HG03097 (cell line): ENCODE measurements around the gene WWP2.
"Not testable (repeated sequence)": the region's sequence is repeated elsewhere in the genome, so short reads cannot be mapped to it uniquely, and the experiment has no call there.

Experiments
- ATAC-seq: cut with Tn5 transposase; IDR thresholded peaks from one replicate; pipeline ENCODE4 v1.9.1; 2021; ENCODE audit not compliant: unreplicated experiment, low FRiP score

WWP2 gene

DNA sequence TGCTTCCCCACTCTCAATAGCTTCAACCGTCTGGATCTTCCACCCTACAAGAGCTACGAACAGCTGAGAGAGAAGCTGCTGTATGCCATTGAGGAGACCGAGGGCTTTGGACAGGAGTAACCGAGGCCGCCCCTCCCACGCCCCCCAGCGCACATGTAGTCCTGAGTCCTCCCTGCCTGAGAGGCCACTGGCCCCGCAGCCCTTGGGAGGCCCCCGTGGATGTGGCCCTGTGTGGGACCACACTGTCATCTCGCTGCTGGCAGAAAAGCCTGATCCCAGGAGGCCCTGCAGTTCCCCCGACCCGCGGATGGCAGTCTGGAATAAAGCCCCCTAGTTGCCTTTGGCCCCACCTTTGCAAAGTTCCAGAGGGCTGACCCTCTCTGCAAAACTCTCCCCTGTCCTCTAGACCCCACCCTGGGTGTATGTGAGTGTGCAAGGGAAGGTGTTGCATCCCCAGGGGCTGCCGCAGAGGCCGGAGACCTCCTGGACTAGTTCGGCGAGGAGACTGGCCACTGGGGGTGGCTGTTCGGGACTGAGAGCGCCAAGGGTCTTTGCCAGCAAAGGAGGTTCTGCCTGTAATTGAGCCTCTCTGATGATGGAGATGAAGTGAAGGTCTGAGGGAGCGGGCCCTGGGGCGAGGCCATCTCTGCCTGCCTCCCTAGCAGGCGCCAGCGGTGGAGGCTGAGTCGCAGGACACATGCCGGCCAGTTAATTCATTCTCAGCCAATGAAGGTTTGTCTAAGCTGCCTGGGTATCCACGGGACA is 177.9 kb downstream of the WWP2 start:
- ATAC-seq, result no peak

DNA sequence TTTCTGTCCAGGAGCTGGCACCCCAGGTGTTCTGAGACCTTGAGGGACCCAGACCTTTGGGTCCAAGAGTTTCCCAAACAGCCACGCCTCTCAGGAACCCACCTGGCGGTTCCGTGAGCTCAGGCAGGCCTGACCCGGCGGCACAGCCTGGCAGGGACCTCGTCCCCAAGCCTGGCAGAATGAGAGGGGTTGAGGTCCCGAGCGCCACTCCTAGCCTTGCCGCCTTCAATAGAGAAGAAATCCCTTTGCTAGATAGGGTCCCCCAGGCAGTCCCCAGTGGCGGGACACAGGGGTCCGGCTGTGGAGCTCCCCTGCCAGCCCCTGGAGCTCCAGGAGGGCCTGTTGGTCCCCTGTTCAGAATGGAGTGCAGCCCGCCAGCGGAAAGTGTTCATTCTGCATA is 178.5 kb downstream of the WWP2 start:
- no peak for ATAC-seq

- ATAC-seq, result no peak
These were observed 179.3 kb downstream of the WWP2 start for GRCh38 chr16:69941251-69942098.

DNA sequence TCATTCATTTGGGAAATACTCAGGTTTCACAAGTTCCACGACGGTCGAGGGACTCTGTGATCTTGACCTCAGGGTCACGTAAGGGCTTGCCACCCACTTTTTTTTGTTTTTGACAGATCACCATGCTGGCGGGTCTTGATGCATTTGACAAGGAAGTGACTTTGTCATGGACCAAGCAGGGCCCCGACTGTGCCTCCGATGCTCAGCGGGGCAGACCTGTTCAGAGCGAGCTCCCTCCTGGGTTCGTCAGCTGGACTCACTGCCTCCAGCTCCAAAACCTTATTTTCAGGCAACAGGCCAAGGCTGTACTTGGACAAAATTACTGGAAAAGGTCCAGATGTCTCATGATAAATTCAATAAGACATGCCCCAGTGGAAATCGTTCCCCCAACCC is 180.0 kb downstream of the WWP2 start:
- ATAC-seq, result no peak

DNA sequence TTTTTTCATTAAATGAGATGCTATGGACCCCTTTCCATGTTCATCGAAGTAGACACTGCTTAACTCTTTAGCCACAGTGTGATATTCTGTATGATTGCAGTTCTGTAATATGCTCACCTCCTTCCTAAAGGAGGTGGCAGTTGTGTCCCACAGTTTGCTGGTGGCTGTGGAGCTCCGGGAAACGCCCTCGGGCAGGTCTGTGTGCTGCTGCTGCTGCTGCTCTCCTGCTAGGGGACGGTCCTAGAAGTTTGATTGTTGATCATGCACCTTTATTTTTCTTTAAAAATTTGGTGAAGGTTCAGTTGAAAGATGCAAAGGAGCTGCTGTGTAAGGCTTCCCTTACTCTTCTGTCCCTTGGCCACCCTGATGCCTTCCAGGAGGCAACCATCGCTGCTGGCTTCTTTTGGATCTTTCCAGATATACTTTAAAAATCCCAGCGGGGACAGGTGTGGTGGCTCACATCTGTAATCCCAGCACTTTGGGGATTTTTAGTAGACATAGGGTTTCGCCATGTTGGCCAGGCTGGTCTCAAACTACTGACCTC is 180.6 kb downstream of the WWP2 start:
- ATAC-seq, result no peak

- ATAC-seq, result not testable (repeated sequence)
These were observed 181.3 kb downstream of the WWP2 start for GRCh38 chr16:69943241-69944036.

DNA sequence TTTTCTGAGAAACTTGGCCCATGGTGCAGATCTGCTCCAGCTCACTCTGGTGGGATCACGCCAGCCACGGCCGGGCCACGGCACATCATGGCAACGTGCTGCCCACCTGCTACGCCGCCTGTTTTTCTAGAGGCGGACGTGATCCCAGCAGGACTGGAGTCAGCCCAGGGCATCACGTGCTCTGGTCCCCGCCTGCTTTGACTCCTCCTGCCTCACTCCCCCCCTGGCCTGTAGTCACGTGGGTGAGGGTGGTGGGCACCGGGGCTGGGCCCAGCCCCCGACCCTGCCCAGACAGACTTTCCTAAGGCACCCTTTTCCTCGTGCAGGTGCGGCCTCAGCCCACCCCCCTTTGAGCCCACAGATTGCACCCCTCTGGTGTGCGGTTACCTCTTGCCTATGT is 188.3 kb downstream of the WWP2 start:
- ATAC-seq, result not testable (repeated sequence)

DNA sequence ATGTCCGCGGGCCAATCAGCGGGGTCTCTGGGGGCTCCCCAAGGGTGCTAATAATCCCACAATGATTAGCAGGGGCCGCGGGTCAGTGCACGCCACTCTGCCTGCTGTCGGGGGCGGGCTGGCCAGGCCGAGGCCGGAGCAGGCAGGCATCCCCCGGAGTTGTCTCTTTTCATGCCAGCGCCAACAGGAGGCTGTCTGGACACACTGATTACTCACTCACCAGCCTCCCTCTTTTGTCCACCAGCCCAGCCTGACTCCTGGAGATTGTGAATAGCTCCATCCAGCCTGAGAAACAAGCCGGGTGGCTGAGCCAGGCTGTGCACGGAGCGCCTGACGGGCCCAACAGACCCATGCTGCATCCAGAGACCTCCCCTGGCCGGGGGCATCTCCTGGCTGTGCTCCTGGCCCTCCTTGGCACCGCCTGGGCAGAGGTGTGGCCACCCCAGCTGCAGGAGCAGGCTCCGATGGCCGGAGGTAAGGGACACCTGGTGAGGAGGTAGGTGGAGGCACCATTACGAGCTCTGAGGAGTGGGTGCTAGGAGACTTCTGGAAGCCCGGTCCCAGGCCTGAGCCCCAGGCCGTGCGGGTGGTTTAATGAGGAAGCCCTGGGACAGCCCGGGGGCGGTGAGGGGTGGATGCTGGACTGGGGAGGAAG is 189.0 kb downstream of the WWP2 start, which contains the start of gene CLEC18A:
Gene CLEC18A (plus strand): TSS at position 318 of the 655 bp plus-strand sequence. CDS start 33 bp downstream, at position 351.
- not testable (repeated sequence) for ATAC-seq

DNA sequence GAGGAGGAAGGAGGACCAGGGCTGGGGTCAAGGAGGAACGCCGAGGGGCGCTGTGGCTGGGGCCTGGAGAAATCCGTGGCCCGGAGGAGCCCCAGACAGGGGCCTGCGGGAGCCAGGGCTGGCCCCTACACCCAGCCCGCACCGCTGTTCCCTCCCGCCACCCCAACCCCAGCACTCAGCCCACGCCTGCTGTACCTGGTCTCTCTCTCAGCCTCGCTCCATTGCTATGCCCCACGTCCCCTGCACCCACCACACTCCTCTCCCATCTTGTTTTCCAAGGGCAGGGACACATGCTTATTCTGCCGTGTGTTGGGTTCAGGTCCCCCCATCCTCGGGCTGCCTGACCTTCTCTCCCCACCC is 189.5 kb downstream of the WWP2 start:
- not testable (repeated sequence) for ATAC-seq

- ATAC-seq, result not testable (repeated sequence)
These were observed 190.0 kb downstream of the WWP2 start for GRCh38 chr16:69952116-69952515.

DNA sequence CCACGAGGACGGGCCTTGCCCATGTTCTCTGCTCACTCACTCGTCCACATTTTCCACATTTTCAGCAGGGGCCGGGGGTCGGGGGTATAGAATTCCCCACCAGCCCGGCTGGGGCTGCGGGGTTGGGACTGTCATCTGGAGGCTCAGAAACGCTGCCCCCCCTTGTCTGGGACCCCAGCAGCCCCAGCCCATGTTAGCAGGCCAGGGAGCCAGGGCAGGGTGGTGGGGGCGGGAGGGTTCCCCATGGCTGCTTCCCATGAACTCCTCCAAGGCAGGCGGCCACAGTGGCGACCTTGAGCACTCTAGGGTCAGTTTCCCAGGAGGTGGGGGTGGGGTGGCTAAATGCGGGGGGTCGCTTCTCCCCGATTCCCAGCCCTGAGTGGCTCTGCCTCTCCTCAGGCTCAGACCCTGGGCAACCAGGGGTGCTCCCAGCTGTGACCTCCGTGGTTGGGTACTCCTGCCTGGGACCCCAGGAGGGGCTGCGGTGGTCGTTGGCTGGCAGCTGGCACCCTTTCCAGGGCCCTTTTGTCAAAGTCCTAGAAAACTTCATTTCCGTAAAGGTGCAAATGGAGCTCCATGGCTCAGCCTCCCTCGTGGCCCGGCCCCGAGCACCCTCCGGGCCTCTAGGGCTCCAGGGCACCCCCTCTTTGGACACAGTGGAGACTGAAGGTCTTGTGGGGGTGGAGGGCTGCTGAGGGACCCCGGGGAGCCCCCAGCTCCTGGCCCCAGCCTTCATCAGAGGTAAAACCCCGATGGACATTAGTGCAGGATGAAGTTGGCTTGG is 190.6 kb downstream of the WWP2 start:
- not testable (repeated sequence) for ATAC-seq

GRCh38 chr16:69954241-69954640 is 192.1 kb downstream of the WWP2 start:
- ATAC-seq, result not testable (repeated sequence)

DNA sequence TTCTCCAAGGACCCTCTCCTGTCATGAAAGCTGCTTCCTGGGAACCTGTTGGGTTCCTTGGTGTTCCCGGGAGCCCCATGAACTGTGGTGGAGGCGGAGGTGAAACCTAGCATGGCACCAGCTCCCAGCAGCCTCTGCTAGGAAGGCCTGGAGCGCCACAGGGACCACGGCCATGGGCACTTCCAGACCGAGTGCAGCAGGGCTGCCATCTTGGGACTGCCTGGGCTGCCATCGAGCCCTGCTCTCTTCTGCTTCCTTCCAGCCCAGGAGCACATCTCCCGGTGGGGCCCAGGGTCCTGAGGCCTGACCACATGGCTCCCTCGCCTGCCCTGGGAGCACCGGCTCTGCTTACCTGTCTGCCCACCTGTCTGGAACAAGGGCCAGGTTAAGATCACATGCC is 201.2 kb downstream of the WWP2 start:
- not testable (repeated sequence) for ATAC-seq

GRCh38 chr16:69964960-69965660 is 203.0 kb downstream of the WWP2 start:
- not testable (repeated sequence) for ATAC-seq

DNA sequence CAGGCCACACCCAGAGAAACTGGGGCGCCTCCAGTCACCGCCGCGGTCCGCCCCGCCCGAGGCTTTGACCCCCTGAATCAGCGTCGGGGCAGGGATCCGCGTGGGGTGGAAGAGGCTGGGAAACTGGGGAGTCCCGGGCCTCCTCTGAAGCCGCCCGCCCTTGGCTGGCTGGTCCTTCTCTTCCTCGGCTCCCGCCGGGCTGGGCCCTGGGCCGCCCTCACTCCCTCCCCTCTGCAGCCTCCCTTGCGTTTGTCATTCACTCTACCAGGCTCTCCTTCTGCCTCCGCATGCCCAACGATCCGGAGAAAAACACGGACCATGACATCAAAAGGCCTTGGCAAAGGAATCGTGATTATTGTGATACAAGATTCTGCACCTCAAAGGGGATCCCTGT is 203.5 kb downstream of the WWP2 start:
- not testable (repeated sequence) for ATAC-seq

DNA sequence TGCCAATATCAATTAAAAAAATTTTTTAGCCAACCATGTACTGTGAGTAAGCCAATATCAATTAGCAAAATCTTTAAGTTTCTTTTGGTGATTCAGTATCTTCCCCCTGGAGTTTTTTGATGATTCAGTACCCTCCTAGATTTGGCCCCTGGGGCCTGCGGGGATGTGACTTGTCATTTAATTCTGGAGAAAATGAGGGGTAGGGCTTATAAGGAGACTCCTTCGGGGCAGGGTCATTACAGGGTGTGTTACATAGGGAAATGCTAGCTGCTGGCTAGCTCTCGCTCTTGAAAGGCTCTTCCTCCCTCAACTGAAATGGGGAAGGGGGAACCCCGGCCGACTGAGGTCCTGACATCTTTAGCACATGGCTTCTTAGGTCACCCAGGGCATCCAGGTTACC is 205.6 kb downstream of the WWP2 start:
- not testable (repeated sequence) for ATAC-seq

DNA sequence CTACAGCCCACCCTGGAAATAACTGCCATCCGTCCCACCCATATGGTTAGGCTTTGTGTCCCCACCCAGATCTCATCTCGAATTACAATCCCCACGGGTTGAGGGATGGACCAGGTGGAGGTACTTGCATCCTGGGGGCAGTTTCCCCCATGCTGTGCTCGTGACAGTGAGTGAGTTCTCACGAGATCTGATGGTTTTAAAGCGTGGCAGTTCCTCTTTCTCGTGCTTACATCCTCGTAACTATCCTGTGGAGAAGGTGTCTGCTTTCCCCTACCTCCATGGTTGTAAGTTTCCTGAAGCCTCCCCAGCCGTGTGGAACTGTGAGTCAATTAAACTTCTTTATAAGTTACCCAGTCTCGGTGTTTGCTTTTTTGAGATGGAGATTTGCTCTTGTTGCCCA is 206.0 kb downstream of the WWP2 start:
- not testable (repeated sequence) for ATAC-seq

GRCh38 chr16:69969657-69970056 is 207.5 kb downstream of the WWP2 start:
- not testable (repeated sequence) for ATAC-seq

DNA sequence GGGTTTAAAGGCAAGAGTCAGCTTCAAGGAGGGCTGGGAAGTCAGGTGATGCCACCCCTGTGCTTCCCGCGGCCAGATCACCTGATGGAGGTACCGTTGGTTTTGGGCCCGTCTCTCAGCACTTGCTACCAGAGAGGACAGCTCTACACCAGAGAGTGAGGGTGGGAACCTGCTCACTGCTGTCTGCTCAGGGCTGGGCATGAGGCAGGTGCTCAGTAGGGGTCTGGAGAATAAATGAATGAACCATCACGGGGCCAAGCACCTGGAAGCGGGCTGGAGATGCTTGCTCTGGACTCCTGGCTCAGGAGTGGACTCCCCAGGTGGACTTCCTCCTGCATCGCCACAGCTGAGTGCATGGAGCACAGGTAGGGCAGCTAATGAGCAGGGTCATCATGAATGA is 210.0 kb downstream of the WWP2 start:
- ATAC-seq, result not testable (repeated sequence)
